ENCODE results near the gene GNAT1. TPM values are rescaled to one million over a fixed set of nuclear protein-coding genes. Genes with fewer than 3 reads are reported as not detected.

GNAT1 gene
- total RNA-seq, 1 experiment from 2014 or later: 0.18 TPM

GRCh38 chr3:50162034-50162883 lies 29.2 kb upstream of the GNAT1 start:
- DNase-seq (ENCODE audit: low spot score): no peak

GRCh38 chr3:50163572-50164455 lies 27.6 kb upstream of the GNAT1 start:
- peak; percentile 63 for DNase-seq (ENCODE audit: low spot score)

- DNase-seq (ENCODE audit: low spot score): no peak
Measured at GRCh38 chr3:50164481-50164880, 26.9 kb upstream of the GNAT1 start.

- no peak for DNase-seq (ENCODE audit: low spot score)
Measured at GRCh38 chr3:50164984-50165909, 26.2 kb upstream of the GNAT1 start.

- DNase-seq (ENCODE audit: low spot score): no peak
Measured at GRCh38 chr3:50165910-50166538, 25.4 kb upstream of the GNAT1 start.

- DNase-seq (ENCODE audit: low spot score): no peak
Measured at GRCh38 chr3:50166620-50167019, 24.8 kb upstream of the GNAT1 start.

GRCh38 chr3:50167069-50167840 lies 24.2 kb upstream of the GNAT1 start:
- peak; percentile 28 for DNase-seq (ENCODE audit: low spot score)

GRCh38 chr3:50167841-50168209 lies 23.6 kb upstream of the GNAT1 start:
- DNase-seq (ENCODE audit: low spot score): no peak

- peak; percentile 33 for DNase-seq (ENCODE audit: low spot score)
Measured at GRCh38 chr3:50168388-50168787, 23.0 kb upstream of the GNAT1 start.

GRCh38 chr3:50168791-50169190 lies 22.6 kb upstream of the GNAT1 start:
- DNase-seq (ENCODE audit: low spot score): no peak

- no peak for DNase-seq (ENCODE audit: low spot score)
Measured at GRCh38 chr3:50169232-50169832, 22.1 kb upstream of the GNAT1 start.

GRCh38 chr3:50169858-50170257 lies 21.6 kb upstream of the GNAT1 start:
- DNase-seq (ENCODE audit: low spot score): no peak

GRCh38 chr3:50170689-50171088 lies 20.7 kb upstream of the GNAT1 start:
- no peak for DNase-seq (ENCODE audit: low spot score)

GRCh38 chr3:50171540-50172301 lies 19.7 kb upstream of the GNAT1 start:
- peak; percentile 46 for DNase-seq (ENCODE audit: low spot score)

- no peak for DNase-seq (ENCODE audit: low spot score)
Measured at GRCh38 chr3:50172626-50173220, 18.7 kb upstream of the GNAT1 start.

GRCh38 chr3:50173685-50174516 lies 17.5 kb upstream of the GNAT1 start:
- DNase-seq (ENCODE audit: low spot score): no peak

GRCh38 chr3:50174517-50174895 lies 16.9 kb upstream of the GNAT1 start:
- DNase-seq (ENCODE audit: low spot score): no peak

Data from HT-29 (cell line).